NCI-H1417 treated with DMSO at 0.1 percent for 48 hours (cell line): ENCODE data around the gene BBX.

Experiments used
- DNase-seq: peaks from one replicate; lab custom pipeline; 2025; lab: John Stamatoyannopoulos, UW

Gene BBX

GRCh38 chr3:107600780-107601179, 78.0 kb downstream of the BBX start:
- no peak for DNase-seq

- no peak for DNase-seq
These were observed 81.5 kb downstream of the BBX start for GRCh38 chr3:107604057-107604822.

GRCh38 chr3:107611775-107612469, 89.2 kb downstream of the BBX start:
- DNase-seq, result no peak

- DNase-seq, result no peak
These were observed 89.9 kb downstream of the BBX start for GRCh38 chr3:107612664-107613084.

GRCh38 chr3:107619549-107619948, 96.8 kb downstream of the BBX start:
- no peak for DNase-seq

- no peak for DNase-seq
These were observed 97.8 kb downstream of the BBX start for GRCh38 chr3:107620534-107620933.

- DNase-seq, result no peak
These were observed 98.7 kb downstream of the BBX start for GRCh38 chr3:107621465-107621864.

- no peak for DNase-seq
These were observed 105.3 kb downstream of the BBX start for GRCh38 chr3:107627962-107628542.

- no peak for DNase-seq
These were observed 106.8 kb downstream of the BBX start for GRCh38 chr3:107629566-107629965.

- DNase-seq, result no peak
These were observed 108.0 kb downstream of the BBX start for GRCh38 chr3:107630779-107631178.

- DNase-seq, result no peak
These were observed 109.8 kb downstream of the BBX start for GRCh38 chr3:107632576-107632975.

- DNase-seq, result no peak
These were observed 110.8 kb downstream of the BBX start for GRCh38 chr3:107633327-107634098.

- no peak for DNase-seq
These were observed 111.3 kb downstream of the BBX start for GRCh38 chr3:107634099-107634489.

- DNase-seq, result no peak
These were observed 114.8 kb downstream of the BBX start for GRCh38 chr3:107637416-107638183.

GRCh38 chr3:107641572-107642307, 119.0 kb downstream of the BBX start:
- DNase-seq, result no peak

GRCh38 chr3:107643038-107643883, 120.5 kb downstream of the BBX start:
- DNase-seq, result no peak

GRCh38 chr3:107644631-107645030, 121.9 kb downstream of the BBX start:
- DNase-seq, result no peak

- no peak for DNase-seq
These were observed 128.0 kb downstream of the BBX start for GRCh38 chr3:107650788-107651187.

- no peak for DNase-seq
These were observed 129.0 kb downstream of the BBX start for GRCh38 chr3:107651782-107652181.

- no peak for DNase-seq
These were observed 131.5 kb downstream of the BBX start for GRCh38 chr3:107654218-107654617.
